Ovary (tissue), 3 donors: Measurements from ENCODE around the gene ZNG1B.
"Not testable (repeated sequence)": the region's sequence is repeated elsewhere in the genome, so short reads cannot be mapped to it uniquely, and the experiment has no call there.

Source experiments
- CTCF ChIP-seq, 3 donors: fragments of 450-650 bp in 2 of 3; fragments of 200-600 bp in 1 of 3; IDR thresholded peaks; one replicate each; pipeline versions ENCODE4 v1.5.1 to v1.8.0; 2016 to 2022; ENCODE audit warnings: antibody characterized with exemption in 3 of 3, mild to moderate bottlenecking in 1 of 3
- POLR2A ChIP-seq: fragments of 450-650 bp; IDR thresholded peaks from one replicate; pipeline ENCODE4 v1.6.1; 2017; ENCODE audit warnings: antibody characterized with exemption, mild to moderate bottlenecking, moderate library complexity
- donor health status: DM: no; HTN: no; CAD: no.

- TF ChIP-seq CTCF (IDR thresholded peaks at IDR 0.05); POLR2A: not testable (repeated sequence)
Measured at GRCh38 chr2:113532991-113533390, 95.5 kb downstream of the ZNG1B start.
